CD4-positive, alpha-beta T cell treated with Interleukin-17A for 4 hours (primary cell): ENCODE measurements around the gene C11orf68.
"Not testable (repeated sequence)": the region's sequence is repeated elsewhere in the genome, so short reads cannot be mapped to it uniquely, and the experiment has no call there.

ENCODE experiments used
- DNase-seq: peaks from one replicate; pipeline ENCODE4 v3.0.0-alpha.2; 2020; ENCODE audit warnings: mixed read lengths

Gene C11orf68

DNA sequence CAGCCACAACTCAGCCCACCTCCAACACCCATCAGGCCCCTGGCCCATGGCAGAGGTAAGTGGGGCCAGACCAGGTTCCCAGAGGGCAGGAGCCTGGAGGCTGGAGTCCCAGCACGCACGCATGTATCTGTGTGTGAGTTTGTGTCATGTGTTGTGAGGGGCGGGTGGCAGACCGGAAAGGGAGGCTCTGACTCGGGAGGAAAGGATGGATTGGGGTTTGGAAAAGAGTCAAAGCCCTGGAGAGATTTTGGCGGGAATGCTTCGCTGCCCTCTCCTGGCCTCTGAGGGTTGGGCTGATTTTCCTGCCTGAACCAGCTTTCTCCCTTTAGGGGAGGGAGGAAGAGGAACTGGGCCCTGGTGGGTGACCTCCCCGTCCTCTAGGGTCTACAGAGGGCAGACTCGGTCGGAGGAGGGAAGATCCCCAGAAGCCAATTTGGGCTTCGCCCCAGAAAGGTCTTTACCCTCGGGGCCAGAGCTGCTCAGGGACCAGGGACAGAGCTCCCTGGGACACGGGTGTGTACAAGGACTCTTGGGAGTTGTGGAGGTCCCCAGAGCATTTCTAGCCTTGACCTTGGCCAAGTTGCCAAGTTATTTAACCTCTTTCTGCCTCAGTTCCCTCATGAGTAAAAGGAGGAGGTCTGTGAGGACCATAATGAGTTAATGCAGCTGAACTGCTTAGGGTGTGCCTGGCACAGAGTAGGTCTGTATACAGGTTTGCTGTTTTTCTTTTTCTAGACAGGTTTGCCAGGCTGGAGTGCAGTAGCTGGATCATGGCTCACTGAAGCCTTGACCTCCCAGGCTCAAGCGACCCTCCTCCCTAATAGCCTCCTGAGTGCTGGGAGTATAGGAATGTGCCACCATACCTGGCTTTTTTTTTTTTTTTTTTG, 6.9 kb downstream of the C11orf68 start:
- DNase-seq, result no peak

DNA sequence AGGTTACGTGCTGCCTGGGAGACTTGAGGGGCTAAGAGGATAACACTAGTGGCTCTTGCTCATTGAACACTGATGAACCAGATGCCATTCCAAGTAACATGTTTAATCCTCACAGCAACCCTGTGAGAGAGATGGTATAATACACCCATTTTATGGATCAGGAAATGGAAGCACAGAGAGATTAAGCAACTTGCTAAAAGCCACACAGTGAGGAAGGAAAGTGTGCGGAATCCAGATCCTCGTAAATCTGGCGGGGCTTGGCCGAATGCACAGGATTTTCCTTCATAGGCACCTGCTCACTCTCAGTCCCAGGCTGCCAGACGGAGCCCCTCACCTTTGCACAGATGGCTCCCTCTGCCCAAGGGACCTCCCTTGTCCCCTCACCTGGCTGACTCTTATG, 11.0 kb downstream of the C11orf68 start:
- DNase-seq, result no peak

DNA sequence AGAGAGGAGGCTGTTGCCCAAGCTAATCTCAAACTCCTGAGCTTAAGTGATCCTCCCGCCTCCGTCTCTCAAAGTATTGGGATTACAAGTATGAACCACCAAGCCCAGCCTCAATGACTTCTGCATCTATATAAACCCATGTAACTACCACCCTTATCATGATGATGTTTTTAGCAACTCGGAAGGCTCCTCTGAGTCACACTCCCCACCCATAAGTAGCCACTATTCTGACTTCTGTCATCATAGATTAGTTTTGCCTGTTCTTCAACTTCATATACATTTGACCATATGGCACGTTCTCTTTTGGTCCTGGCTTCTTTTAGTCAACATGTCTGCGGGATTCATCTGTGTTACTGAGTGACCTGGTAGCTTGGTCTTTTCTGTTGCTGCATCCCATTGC, 12.3 kb downstream of the C11orf68 start:
- no peak for DNase-seq

DNA sequence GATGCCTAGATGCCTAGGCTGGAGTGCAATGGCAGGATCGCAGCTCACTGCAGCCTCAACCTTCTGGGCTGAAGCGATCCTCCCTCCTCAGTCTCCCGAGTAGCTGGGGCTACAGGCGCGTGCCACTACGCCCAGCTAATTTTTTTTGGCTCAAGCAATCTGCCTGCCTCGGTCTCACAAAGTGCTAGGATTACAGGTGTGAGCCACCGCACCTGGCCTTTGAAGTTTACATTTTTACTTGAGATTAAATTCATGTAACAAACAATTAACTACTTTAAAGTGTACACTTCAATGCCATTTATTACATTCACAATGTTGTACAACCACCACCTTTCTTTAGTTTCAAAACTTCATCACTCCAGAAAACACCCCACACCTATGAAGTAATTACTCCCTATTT, 15.1 kb downstream of the C11orf68 start:
- no peak for DNase-seq

DNA sequence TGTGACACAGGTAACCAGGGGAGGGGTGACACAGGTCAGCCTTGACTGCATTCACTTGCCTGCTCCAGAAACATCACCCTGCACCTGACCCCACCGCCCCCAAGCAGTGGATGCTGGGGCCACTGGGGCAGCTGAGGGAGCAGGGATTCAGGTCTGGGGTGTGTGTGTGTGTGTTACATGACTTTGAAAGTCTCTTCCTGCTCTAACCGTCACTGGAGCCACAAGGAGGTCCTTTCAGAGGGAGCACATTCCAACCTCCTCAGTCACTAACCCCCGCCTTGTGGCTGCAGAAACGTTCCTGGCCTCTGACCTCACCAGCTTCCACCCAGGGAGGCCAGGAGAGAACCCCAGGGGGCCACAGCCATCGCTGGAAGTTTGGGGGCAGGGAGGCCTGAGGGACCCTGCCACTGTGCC, 15.8 kb downstream of the C11orf68 start:
- no peak for DNase-seq

DNA sequence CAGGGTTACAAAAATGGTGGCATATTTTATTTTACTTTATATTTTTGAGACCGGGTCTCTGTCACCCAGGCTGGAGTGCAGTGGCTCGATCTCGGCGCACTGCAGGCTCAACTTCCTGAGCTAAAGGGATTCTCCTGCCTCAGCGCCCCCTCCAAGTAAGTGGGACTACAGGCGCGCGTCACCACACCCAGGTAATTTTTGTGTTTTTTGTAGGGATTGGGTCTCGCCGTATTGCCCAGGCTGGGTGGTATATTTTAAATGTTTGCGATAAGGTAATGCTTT, 18.0 kb downstream of the C11orf68 start:
- DNase-seq, result no peak

DNA sequence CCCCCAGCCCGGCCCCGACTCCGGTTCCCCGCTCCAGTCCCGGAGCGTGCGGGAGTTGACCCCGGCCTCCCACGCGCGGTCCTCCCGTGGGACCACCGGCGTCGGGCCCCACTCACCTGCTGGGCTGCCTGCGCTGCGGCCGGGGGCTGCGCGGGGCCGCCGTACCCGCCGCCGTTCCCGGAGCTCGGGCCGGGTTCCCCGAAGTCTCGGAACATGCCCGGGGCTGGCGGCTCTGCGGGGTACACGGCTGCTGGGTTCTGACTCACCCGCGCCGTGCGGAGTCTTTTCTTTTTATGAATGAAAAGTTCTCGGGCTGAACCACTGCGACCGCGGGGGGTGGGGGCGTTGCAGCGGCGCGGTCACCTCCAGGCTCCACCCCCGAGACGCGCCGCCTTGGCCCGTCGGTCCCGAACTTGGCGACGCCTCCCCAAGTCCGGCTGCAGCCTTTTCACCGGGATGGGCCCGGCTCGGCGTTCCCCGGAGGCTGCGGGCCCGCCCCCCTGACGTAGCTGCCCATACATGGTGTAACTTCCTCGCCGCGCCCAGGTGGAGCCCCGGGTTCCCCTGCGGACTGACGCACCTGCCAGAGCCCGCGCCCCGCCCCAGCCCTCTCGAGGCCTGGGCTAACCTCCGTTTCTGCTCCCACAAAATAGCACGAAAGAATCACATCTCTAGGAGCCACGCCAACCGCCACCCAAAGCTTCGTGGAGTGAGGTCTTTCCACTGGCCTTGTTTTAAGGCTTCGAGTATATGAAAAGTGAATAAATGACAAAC, 18.6 kb downstream of the C11orf68 start, which contains the start of gene FOSL1:
Gene FOSL1, minus strand, starts transcription at position 264 of the 774 bp plus-strand sequence. Its CDS starts 49 bp downstream, at position 215.
- peak; percentile 95 for DNase-seq

DNA sequence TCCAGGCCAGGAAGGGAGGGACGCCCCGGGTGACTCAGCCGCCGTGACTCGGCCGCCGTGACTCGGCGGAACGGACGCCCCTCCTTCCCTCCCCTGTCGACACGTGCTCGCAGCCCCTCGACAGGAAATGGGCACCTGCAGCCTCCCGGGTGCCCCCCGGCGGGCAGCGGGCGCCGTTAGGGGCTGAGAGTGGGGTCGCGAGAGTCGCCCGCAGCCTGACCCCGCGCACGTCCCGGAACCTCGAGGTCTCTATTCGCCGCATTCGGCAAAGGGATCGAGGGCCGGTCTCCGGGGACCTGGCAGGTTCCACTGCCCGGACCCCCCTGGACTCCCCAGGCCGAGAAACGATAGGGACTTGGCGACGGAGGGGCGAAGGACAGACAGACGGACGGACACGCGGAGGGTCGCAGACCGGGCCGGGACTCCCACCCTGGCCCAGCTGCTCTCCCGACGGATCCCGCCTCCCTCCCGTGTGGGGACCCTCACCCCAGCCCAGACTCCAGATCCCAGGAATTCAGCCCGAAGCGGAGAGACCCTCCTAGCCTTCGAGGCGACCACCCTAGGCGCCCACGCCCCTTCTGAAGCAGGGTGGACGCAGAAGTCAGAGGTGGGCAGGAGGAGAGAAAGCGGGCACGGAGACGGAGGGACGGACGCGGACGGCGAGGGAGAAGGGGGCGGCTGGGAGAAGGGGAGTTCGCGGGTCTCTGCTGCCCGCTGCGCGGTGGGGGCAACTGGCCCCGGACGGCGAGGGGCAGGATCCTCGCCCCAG, 19.3 kb downstream of the C11orf68 start:
- DNase-seq, result peak; percentile 65

DNA sequence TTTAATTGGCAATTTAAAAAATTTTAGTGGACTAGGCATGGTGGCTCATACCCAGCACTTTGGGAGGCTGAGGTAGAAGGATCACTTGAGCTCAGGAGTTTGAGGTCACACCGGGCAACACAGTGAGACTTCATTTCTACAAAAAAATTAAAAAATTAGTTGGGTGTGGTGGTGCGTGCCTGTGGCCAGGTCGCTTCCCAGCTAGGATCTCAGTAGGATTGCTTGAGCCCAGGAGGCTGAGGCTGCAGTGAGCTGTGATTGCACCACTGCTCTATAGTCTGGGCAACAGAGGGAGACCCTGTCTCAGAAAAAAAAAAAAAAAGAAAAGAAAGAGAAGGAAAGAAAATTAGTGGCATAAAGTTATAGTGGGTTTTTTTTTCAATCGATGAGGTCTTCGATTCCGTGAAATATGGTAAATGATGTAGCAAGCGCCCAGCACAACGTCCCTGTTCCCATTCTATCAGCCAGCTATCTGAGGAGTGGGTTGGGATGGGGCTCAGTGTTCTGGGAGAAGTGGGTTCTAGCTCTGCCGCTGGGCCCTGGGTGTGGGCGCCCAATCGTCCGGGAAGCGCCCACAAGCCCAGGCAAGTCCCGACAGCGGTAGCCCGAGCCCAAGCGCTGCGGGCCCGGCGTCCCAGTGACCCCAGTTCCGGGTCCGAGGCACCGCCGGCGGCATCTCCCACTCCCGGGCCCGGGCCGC, 20.1 kb downstream of the C11orf68 start:
- no peak for DNase-seq

DNA sequence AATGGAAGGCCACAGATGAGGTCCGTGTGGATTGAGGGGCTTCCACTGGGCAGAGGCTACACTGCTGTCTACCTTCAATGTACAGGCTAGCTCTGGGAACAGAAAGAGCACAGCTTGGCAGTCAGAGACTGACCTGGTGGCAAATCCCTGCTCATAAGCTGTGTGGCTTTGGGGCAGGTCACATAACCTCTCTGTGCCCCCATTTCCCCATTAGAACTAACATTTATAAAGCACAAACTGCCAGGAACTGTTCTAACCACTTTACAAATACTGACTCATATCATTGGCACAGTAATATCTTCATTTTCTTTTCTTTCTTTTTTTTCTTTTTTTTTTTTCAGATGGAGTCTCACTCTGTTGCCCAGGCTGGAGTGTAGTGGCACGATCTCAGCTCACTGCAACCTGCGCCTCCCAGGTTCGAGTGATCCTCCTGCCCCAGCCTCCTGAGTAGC, 21.8 kb downstream of the C11orf68 start:
- no peak for DNase-seq

DNA sequence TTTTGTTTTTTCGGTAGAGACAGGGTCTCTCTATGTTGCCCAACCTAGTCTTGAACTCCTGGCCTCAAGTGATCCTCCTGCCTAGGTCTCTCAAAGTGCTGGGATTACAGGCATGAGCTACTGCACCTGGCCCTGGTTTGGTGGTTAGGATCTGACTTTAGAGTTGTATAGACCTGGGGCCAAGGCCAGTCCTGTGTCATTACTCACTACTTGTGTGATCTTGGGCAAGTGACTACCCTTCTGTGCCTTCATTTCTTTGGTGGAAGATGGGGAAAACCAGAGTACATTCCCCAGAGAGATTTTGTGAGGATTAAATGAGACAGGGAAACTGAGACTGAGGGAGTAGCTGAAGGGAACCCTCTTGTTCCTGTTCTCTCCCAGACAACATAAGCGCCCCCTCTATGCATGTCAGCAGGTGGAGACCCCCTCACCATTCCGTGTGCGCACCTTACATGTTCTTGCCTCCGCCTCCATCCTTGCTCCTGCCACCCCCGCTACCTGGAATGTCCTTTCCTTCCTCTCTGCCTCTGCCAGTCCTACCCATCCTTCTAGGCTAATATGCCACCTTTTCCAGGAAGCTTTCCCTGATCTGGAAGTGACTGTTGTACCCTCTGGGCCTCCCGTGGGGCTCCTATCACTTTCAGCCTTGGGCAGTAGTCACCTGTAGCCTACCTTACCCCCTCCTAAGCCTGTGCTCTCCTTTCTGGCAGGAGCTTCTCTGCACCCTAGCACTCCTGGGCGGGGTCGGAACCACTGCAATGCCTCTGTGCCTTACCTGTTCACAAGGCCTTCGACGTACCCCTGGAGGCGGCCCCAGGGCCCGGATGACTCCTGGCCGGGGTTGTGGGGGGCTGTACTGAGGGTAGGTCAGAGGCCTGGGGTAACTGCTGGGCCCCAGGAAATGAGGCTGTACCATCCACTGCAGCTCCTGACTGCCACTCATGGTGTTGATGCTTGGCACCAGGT, 22.5 kb downstream of the C11orf68 start:
- no peak for DNase-seq

DNA sequence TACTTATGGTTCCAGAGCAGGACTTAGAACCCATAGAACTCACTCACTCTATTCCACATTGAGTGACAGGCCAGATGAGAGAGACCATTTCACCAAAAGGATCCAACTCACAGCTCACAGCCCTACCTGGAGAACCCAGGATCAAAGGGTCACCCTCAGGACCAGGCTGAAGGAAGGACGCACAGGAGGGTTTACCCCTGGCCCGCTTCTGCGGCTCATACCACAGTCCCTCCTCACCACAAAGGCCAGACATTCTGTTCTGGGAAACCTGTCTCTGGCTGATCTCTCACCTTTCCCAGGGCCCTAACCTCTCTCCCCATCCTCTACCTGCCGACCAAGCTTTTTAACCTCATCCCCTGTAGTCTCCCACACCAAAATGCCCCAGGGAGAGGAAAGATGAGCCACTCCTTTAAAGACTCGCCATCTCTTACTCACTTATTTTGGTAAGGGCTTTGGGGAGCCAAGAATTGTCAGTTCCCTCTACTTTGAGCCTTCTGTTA, 23.3 kb downstream of the C11orf68 start:
- no peak for DNase-seq

DNA sequence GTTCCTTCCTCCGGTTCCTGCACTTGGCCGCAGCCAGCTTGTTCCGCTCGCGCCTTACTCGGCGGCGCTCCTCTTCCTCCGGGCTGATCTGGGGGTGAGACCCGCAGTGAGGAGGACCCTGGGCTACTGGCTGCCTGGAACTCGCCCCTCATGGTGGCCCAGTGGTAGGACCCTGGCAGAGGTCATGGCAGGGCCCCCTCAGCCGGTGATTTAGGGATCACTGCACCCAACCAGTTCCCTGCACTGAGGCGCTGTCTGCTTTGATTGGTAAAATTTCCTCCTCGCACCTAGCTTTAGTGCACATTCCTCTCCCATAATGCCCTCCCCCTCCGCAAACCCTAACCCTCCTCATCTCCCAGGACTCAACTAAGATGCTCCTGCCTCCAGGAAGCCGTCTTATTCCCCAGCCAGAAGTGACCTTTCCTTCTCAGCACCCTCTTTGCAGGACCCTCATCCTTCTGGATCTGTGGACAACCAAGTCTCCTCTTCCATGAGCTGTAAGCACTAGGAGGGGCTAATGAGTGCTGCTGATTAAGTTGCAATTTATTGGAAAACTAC, 24.7 kb downstream of the C11orf68 start:
- DNase-seq, result peak; percentile 55

DNA sequence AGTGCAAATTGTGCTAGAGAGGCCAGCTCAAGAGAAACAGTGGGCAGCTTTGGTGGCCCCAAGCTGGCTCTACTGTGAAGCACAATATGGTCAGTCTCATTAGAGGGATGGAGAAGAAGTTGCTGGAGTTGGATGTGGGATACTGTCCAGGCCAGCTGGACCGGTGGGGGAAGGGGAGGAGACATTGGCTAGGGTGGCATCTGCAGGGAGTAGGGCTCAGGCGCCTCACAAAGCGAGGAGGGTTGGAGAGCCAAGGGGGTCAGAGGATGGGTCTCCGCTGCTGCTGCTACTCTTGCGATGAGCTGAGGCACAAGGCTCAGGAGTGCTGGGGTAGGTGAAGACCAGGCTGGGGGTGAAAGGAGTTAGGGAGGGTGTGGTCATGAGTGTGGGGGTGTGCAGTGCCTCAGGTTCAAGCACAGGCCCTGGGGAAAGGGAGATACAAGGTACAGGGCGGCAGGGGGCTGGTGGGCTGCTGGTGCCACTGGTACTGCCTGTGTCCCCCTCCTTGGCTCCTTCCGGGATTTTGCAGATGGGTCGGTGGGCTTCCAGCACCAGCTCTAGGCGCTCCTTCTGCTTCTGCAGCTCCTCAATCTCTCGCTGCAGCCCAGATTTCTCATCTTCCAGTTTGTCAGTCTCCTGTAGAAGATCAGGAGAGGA, 26.1 kb downstream of the C11orf68 start:
- no peak for DNase-seq

DNA sequence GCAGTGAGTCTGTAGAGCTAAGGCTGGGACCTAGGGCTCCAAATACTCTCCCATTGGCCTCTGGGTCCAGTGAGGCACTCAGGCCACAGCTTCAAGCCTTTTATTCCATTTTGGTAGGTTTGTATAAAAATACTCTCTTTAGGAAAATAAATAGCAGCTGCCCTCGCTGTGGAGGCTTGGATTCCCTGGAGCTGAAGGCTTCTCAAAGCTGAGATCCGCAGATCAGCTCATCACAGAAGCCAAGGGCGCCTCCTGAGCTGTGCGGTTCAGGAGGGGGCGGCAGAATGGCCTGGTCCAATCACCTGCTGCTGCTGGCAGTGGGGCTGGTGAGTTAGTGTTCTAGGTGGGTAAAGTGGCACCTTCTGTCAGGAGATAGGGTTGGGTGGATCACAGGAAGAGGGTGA, 26.7 kb downstream of the C11orf68 start:
- DNase-seq, result not testable (repeated sequence)

DNA sequence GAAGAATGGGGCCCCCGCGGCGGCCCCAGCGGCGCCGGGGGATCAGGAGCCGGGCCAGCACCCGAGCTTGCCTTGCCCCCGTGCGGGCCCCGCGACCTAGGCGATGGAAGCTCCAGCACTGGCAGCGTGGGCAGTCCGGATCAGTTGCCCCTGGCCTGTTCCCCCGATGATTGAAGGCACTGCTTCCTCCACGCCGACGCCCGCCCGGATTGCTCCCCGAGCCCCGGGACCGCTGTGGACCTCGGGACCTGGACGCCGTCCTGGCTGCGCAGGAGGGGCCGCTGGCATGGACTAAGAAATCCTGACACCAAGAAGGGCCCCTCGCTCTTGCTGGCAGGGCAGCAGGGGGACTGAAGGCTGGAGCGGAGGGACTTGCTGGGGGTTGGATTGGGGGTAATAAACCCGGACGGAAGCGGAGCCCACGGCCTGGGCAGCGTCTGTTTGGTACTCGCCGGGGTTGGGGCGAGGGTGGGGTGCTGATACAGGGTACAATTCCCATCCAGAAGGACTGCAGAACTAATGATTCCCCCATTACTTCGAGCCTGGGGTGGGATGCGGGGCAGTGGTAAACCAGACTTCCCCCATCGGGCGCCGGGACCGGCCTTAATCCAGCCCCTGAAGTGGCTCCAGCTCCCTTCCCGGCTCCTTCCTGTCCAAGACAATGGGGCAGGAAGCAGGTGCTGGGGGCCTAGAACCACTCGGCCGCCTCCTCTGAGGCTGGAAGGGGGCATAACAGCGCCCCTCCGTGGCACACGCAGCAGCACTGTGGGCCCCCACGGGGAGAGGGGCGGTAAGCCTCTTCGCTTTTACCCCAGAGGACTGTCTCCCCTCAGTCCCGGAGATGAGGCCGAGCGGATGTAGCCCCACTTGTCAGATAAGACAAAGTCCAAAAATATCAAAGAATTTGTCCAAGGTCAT, 27.4 kb downstream of the C11orf68 start:
- peak; percentile 35 for DNase-seq

DNA sequence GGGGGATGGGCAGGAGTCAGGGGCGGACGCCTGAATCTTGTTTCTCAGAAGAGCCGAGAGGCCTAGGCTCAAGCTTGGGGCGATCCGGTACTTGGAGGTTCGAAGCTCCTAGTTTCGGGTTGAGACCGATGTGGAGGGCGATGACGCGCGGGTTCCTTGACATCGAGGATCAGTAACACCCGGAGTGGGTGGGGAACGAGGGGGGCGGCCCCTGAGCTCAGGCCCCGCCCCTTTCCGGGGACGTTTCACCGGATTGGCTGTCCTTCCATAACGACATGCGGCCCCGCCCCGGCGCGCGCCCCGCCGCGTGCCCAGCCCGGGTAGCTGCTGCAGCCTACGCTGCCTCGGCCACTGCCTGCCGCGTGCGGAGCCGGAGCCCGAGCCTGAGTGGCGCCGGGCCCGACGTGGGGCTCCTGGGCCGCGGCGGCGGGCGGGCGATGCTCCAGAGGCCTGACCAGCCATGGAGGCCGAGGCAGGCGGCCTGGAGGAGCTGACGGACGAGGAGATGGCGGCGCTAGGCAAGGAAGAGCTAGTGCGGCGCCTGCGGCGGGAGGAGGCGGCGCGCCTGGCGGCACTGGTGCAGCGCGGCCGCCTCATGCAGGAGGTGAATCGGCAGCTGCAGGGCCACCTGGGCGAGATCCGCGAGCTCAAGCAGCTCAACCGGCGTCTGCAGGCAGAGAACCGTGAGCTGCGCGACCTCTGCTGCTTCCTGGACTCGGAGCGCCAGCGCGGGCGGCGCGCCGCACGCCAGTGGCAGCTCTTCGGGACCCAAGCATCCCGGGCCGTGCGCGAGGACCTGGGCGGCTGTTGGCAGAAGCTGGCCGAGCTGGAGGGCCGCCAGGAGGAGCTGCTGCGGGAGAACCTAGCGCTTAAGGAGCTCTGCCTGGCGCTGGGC, 28.3 kb downstream of the C11orf68 start, which contains the start of gene CCDC85B:
Gene CCDC85B, plus strand, starts transcription at position 350 of the 895 bp plus-strand sequence. Its CDS starts 111 bp downstream, at position 461.
- DNase-seq, result peak; percentile 99
